ENCODE results near the gene CHAMP1. TPM values are rescaled to one million over a fixed set of nuclear protein-coding genes. Genes with fewer than 3 reads are reported as not detected.
A peak's percentile ranks its signal among the peaks of the same experiment; 100 is the strongest.

The CHAMP1 gene
- total and polyA plus RNA-seq, 2 of the 13 experiments (the other 11 are each of a cell fraction or from before 2014, with no cell fraction given), result 8.4 to 9.7 TPM

DNA sequence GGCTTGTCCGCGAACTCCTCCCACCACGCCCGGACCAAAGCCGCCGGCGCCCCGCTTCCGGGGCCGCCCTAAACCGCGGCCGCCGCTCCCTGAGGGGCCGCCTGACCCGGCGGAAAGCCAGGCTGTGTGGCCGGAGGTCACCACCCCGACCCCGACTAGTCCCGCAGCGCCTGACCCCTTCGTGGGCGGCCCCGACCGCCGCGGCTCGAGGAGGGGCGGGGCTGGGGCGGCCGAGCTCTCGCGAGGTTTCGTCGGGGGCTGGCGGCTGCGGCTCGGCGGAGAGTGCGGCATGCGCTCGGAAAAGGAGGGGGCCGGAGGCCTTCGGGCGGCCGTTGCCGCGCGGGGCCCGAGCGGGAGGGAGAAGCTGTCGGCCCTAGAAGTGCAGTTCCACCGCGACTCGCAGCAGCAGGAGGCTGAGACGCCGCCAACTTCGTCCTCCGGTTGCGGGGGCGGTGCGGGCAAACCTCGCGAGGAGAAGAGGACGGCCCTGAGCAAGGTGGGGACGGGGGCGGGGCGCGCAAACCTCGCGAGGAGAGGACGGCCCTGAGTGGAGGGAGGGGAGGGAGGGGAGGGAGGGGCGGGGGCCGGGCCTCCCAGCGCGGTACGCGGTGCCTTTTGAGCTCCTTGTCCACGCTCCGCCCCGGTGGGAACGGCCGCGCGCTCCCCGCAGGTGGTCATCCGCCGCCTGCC lies 32.8 kb upstream of the CHAMP1 start, which contains the start of gene UPF3A (continued):
- no peak for TF ChIP-seq ZNF850 (CRISPR knock-in tag; conservative IDR thresholded peaks at IDR 0.05)
- peak; percentile 63; the same call in 1 of the 2 replicates for TF ChIP-seq KDM5B (CRISPR knock-in tag; IDR thresholded peaks at IDR 0.05; ENCODE audit: borderline replicate concordance)
- TF ChIP-seq NFKBIZ (CRISPR knock-in tag; IDR thresholded peaks at IDR 0.05), result no peak
- TF ChIP-seq TGIF2 (CRISPR knock-in tag; IDR thresholded peaks at IDR 0.05), result peak; percentile 5; the same call in 1 of the 2 replicates
- TF ChIP-seq ZFAT (CRISPR knock-in tag; conservative IDR thresholded peaks at IDR 0.05), result no peak
- no peak for TF ChIP-seq ZNF800 (CRISPR knock-in tag; IDR thresholded peaks at IDR 0.05)
- no peak for TF ChIP-seq ZKSCAN5 (CRISPR knock-in tag; IDR thresholded peaks at IDR 0.05)
- TF ChIP-seq, protein P1, sequence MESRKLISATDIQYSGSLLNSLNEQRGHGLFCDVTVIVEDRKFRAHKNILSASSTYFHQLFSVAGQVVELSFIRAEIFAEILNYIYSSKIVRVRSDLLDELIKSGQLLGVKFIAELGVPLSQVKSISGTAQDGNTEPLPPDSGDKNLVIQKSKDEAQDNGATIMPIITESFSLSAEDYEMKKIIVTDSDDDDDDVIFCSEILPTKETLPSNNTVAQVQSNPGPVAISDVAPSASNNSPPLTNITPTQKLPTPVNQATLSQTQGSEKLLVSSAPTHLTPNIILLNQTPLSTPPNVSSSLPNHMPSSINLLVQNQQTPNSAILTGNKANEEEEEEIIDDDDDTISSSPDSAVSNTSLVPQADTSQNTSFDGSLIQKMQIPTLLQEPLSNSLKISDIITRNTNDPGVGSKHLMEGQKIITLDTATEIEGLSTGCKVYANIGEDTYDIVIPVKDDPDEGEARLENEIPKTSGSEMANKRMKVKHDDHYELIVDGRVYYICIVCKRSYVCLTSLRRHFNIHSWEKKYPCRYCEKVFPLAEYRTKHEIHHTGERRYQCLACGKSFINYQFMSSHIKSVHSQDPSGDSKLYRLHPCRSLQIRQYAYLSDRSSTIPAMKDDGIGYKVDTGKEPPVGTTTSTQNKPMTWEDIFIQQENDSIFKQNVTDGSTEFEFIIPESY (CRISPR knock-in tag; IDR thresholded peaks at IDR 0.05), result no peak
- TF ChIP-seq TARDBP (CRISPR knock-in tag; IDR thresholded peaks at IDR 0.05), result peak; percentile 93
- TF ChIP-seq EP300 (IDR thresholded peaks at IDR 0.05; ENCODE audit: low read depth in 2 of 2, low read length in 2 of 2), result 0 out of 4 replicates have a peak, but pooled peaks of 1 of the 2 experiments have one; percentile 8
- no peak for TF ChIP-seq EP300 (CRISPR knock-in tag; IDR thresholded peaks at IDR 0.05; ENCODE audit: borderline replicate concordance)
- peak; percentile 77 for TF ChIP-seq SAP130 (CRISPR knock-in tag; IDR thresholded peaks at IDR 0.05; ENCODE audit: low read depth)
- TF ChIP-seq, protein P2, sequence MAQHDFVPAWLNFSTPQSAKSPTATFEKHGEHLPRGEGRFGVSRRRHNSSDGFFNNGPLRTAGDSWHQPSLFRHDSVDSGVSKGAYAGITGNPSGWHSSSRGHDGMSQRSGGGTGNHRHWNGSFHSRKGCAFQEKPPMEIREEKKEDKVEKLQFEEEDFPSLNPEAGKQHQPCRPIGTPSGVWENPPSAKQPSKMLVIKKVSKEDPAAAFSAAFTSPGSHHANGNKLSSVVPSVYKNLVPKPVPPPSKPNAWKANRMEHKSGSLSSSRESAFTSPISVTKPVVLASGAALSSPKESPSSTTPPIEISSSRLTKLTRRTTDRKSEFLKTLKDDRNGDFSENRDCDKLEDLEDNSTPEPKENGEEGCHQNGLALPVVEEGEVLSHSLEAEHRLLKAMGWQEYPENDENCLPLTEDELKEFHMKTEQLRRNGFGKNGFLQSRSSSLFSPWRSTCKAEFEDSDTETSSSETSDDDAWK (CRISPR knock-in tag; IDR thresholded peaks at IDR 0.05), result no peak
- peak; percentile 67; the same call in 1 of the 2 replicates for TF ChIP-seq ZBTB7B (CRISPR knock-in tag; IDR thresholded peaks at IDR 0.05)
- TF ChIP-seq AKAP8 (CRISPR knock-in tag; IDR thresholded peaks at IDR 0.05), result no peak
- no peak for TF ChIP-seq HNRNPH1 (optimal IDR thresholded peaks at IDR 0.05; ENCODE audit: low read depth, low read length)
- TF ChIP-seq, protein P3, sequence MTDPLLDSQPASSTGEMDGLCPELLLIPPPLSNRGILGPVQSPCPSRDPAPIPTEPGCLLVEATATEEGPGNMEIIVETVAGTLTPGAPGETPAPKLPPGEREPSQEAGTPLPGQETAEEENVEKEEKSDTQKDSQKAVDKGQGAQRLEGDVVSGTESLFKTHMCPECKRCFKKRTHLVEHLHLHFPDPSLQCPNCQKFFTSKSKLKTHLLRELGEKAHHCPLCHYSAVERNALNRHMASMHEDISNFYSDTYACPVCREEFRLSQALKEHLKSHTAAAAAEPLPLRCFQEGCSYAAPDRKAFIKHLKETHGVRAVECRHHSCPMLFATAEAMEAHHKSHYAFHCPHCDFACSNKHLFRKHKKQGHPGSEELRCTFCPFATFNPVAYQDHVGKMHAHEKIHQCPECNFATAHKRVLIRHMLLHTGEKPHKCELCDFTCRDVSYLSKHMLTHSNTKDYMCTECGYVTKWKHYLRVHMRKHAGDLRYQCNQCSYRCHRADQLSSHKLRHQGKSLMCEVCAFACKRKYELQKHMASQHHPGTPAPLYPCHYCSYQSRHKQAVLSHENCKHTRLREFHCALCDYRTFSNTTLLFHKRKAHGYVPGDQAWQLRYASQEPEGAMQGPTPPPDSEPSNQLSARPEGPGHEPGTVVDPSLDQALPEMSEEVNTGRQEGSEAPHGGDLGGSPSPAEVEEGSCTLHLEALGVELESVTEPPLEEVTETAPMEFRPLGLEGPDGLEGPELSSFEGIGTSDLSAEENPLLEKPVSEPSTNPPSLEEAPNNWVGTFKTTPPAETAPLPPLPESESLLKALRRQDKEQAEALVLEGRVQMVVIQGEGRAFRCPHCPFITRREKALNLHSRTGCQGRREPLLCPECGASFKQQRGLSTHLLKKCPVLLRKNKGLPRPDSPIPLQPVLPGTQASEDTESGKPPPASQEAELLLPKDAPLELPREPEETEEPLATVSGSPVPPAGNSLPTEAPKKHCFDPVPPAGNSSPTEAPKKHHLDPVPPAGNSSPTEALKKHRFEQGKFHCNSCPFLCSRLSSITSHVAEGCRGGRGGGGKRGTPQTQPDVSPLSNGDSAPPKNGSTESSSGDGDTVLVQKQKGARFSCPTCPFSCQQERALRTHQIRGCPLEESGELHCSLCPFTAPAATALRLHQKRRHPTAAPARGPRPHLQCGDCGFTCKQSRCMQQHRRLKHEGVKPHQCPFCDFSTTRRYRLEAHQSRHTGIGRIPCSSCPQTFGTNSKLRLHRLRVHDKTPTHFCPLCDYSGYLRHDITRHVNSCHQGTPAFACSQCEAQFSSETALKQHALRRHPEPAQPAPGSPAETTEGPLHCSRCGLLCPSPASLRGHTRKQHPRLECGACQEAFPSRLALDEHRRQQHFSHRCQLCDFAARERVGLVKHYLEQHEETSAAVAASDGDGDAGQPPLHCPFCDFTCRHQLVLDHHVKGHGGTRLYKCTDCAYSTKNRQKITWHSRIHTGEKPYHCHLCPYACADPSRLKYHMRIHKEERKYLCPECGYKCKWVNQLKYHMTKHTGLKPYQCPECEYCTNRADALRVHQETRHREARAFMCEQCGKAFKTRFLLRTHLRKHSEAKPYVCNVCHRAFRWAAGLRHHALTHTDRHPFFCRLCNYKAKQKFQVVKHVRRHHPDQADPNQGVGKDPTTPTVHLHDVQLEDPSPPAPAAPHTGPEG (CRISPR knock-in tag; IDR thresholded peaks at IDR 0.05), result 0 out of 2 replicates have a peak, but pooled peaks have one; percentile 22
- peak; percentile 73; the same call in 1 of the 2 replicates for TF ChIP-seq ZNF343 (CRISPR knock-in tag; IDR thresholded peaks at IDR 0.05)
- peak; percentile 72 for TF ChIP-seq MYC (CRISPR knock-in tag; IDR thresholded peaks at IDR 0.05; ENCODE audit: borderline replicate concordance)
